Hematopoietic multipotent progenitor cell treated with erythropoietin and hydrocortisone succinate and interleukin-3 and kit ligand, for 6 days (in vitro differentiated cells): ENCODE measurements around the gene KIFC3.
"Not testable (repeated sequence)": the region's sequence is repeated elsewhere in the genome, so short reads cannot be mapped to it uniquely, and the experiment has no call there.

Source experiments
- DNase-seq: peaks from one replicate; pipeline ENCODE4 v3.0.0-alpha.2; 2015

Gene KIFC3

GRCh38 chr16:57802341-57803133, at the start of gene KIFC3:
Gene KIFC3, minus strand, starts transcription at chr16:57802491. Its CDS starts 4,248 bp downstream, at chr16:57798243.
- peak; percentile 70 for DNase-seq

- no peak for DNase-seq
Measured at GRCh38 chr16:57848181-57848580, 45.9 kb upstream of the KIFC3 start.

- not testable (repeated sequence) for DNase-seq
Measured at GRCh38 chr16:57846931-57847330, 44.6 kb upstream of the KIFC3 start.

GRCh38 chr16:57846078-57846697, 43.9 kb upstream of the KIFC3 start:
- DNase-seq = no peak

GRCh38 chr16:57845115-57845514, 42.8 kb upstream of the KIFC3 start:
- no peak for DNase-seq

GRCh38 chr16:57844416-57845030, 42.2 kb upstream of the KIFC3 start:
- DNase-seq = no peak

DNA sequence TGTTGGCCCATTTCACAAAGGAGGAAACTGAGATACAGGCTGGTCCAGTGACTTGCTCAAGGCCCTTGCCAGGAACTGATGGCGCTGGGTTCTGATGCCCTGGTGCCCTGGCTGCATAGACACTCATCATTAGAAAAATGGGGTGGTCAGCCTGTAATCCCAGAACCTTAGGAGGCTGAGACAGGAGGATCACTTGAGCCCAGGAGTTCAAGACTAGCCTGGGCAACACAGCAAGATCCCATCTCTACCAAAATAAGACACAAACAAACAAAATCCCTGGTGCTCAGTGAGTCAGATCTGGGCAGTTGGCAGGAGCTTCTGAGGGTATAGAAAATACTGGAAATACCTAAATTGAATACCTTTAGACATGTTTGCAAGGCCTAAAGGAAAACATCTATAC, 41.1 kb upstream of the KIFC3 start:
- no peak for DNase-seq

GRCh38 chr16:57842601-57843000, 40.3 kb upstream of the KIFC3 start:
- DNase-seq = no peak

DNA sequence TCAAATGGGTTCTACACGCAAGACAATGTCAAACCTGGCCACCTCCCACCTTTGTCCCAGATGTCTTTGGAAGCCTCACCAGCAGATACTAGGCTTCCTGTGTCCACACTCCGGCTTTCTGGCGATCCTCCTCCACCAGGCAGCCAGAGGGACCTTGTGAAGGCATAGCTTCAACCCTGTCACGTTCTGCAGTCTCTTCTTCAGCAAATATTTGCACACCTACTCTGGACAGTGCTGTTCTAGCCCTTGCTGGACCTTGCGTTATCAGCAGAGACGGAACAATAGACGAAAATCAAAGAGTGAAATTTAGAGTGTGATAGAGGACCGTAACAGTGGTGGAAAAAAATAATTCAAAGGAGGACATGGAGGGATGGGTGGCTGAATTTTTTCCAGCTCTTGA, 38.5 kb upstream of the KIFC3 start:
- DNase-seq = no peak

GRCh38 chr16:57838161-57838560, 35.9 kb upstream of the KIFC3 start:
- DNase-seq = no peak

DNA sequence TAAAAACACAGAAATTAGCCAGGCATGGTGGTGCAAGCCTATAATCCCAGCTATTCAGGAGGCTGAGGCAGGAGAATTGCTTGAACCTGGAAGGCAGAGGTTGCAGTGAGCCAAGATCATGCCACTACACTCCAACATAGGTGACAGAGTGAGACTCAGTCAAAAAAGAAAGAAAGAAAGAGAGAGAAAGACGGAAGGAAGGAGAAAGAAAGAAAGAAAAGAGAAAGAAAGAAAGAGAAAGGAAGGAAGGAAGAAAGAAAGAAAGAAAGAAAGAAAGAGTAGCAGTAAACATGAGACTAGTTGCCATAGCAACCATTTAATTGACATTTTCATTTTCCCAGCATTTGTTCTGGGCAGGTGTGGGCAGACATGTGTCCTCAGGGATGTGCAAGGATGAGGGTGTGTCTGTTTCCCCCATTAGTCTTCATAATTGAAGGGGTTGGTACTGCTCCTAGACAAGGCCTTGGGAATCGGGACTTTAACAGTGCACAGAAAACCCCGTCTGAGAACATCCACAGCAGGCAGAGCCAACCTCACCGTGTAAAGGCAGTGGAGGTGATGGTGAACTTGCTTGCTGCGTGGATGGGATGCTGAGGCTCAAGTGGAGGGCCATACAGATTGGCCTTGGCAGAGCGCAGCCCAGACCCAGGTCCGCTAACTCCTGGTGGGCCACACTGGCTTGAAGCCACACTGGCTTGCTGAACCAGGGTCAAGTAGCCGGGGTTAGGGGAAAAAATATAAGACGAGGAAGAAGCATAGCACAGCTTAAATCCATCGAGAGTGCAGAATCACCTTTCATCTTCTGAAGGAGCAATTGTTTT, 35.2 kb upstream of the KIFC3 start:
- no peak for DNase-seq

DNA sequence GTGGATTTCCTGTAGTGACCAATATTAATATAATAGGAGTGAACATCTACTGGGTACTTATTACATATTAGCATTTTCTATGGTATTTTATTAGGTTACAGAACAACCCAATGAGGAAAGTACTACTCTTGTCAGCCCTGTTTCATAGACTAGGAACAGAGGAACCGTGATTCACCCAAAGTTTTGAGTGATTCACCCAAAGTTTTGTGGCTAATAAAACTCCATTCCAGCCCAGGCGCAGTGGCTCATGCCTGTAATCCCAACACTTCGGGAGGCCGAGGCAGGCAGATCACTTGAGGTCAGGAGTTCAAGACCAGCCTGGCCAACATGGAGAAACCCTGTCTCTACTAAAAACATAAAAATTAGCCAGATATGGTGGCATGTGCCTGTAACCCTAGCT, 33.1 kb upstream of the KIFC3 start:
- not testable (repeated sequence) for DNase-seq

DNA sequence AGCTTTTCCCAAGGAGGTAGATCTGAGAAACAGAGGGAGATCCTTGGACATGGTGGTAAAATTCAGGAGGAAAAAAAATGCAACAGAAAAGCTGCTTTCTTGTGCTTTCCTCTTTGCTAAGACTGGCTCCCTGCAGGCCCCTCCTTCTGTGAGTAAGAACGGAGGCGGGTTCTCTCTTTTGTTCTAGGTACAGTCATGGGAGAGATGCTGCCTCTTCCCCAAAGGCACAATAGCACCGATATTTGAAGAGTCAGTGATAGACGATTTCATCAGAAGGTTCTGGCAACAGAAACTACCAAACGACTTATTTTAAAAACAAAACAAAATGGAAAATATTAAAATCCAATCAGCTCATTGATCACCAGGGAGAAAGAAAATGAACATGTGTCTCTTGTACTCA, 32.6 kb upstream of the KIFC3 start:
- no peak for DNase-seq

- no peak for DNase-seq
Measured at GRCh38 chr16:57830890-57831484, 28.7 kb upstream of the KIFC3 start.

- DNase-seq = no peak
Measured at GRCh38 chr16:57829969-57830360, 27.7 kb upstream of the KIFC3 start.

DNA sequence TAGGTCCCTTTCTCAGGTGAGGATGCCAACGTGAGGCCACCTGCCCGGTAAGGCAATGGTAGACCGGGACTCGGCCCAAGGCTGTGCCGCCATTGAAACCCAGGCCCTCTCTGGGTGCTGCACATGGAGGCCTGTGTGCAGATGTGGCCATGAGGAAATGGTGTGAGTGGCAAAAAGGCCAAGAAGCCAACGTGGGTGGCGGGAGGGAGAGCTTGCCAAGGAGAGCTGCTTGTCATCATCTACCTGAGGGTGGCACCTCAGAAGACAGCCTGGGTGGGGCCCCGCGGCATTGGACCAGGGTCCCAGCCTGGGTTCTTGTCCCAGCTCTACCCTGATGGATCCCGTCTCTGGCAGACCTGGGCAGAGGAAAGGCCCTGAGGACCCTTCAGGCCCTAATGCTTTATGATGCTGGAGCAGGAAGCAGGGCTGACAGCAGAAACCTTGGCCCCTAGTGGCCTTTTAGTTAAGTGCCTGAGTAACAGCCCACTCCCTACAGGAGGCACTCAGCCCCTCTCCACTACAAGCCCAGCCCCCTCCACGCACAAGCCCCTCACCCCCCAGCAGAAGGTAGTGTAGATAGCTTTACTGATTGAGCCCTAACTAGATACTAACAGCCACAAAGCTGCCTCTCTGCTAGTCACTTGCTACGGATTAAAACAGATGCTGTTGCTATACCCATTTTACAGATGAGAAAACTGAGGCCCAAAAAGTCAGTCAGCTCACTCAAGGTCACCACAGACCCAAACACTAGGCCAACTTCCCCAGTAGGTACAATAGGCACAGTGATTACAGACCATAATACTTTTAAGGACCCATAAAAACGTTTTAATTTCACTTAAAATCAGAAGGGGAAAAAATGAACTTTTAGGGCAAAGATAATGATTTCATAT, 26.2 kb upstream of the KIFC3 start:
- no peak for DNase-seq

DNA sequence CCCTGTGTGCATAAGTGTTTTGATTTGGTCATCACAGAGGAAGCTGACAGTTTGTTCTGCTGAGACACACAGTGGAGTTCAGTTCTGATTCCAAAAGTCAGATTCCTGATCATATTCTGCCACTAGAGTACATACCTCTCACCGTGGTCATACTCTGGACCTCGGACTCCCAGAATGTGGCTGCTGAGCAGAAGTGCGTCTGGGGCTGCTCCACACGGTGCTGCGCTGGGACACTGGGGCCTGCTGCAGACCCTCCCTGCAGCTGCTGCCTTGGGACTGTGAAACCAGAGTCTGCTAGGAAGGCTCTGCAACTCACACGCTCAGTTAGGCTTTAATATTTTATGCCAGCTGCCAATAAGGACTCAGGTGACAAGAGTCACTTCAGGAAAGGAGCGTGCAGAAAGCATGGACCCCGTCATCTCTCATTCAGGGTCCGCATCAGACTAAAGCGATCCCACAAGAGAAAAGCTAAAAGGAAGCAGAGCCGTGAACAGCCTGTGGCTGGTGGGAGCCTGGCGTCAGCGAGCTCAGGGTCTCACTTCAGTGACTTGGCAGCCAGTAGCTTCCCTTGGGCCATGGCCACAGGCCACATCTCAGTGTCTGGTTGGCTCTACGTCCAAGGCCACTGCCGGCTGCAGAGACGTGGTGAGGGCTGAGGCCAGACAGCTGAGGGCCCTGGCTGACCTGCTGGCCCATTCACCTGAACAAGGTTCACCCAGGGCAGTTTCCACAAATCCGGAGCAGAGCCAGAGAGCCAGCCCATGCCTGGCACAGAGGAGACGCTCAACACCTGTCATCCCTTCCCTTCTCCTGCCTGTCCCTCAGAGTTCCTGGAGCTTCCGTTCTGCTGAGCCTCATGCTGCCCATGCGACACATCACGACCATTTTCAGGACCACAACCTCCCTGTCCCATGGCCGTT, 24.7 kb upstream of the KIFC3 start:
- DNase-seq = no peak

DNA sequence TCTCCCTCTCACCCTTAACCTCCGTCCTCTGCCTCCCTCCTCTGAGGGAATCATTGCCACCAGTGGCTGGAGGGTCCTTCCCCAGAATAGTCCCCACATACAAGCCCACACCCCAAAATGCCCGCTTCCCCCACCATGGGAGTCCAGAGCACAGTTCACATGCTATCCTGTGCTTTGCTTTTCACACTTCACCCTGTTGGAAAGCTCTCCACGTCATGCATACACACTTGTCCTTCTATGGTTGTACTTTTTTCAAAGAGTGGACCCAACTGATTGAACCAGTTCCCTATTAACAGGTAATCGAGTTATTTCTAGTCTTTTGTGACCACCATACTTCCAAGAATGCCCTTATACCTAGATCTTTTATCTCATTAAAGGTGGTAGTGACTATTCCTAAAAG, 23.8 kb upstream of the KIFC3 start:
- DNase-seq = no peak

DNA sequence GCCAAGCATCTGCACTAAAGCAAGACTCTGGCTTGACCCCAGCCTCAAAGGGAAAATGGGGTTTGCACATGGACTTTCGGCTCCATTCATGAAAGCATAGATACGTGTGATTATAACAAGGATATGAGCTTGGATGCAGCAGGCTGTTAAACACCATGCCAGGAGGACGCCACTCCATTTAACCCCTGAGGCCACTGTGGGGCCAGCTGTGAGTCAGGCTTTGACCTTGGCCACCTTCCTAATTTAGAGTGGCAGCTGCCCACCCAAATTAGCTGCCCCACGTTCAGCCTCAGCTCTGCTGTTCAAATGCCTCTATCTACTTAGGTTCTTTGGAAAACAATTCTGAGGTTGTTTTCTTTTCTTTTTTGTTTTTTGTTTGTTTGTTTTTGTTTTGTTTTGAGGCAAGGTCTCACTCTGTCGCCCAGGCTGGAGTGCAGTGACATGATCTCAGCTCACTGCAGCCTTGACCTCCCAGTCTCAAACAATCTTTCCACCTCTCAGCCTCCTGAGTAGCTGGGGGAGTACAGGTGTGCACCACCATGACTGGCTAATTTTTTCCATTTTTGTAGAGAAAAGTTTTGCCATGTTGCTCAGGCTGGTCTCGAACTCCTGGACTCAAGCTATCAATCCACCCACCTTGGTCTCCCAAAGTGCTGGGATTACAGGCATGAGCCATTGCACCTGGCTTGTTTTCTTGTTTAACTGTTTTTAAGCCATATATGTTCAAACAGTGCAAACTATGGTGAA, 23.2 kb upstream of the KIFC3 start:
- no peak for DNase-seq

- DNase-seq = no peak
Measured at GRCh38 chr16:57824888-57825287, 22.6 kb upstream of the KIFC3 start.
